Stomach (tissue), 4 donors: ENCODE data around the gene NCKAP5.

ENCODE experiments used
- CTCF ChIP-seq, 7 experiments: fragments of 450-650 bp in 4 of 7; fragments of 200-600 bp in 3 of 7; sonication (generic) in 3 of 7; IDR thresholded peaks; one replicate each; pipeline ENCODE4 v1.5.1; 2016 to 2019; ENCODE audit warnings: antibody characterized with exemption in 7 of 7, control low read depth in 2 of 7, mild to moderate bottlenecking in 1 of 7
- POLR2A ChIP-seq, 4 donors: fragments of 450-650 bp; IDR thresholded peaks; one replicate each; pipeline ENCODE4 v1.6.1; 2016; ENCODE audit warnings: antibody characterized with exemption in 4 of 4, control low read depth in 2 of 4, mild to moderate bottlenecking in 1 of 4, moderate library complexity in 1 of 4
- POLR2AphosphoS5 ChIP-seq, 3 donors: sonication (generic); formaldehyde crosslinking; IDR thresholded peaks; one replicate each; pipeline ENCODE4 v1.6.1; 2016; ENCODE audit warnings: antibody characterized with exemption in 3 of 3

DNA sequence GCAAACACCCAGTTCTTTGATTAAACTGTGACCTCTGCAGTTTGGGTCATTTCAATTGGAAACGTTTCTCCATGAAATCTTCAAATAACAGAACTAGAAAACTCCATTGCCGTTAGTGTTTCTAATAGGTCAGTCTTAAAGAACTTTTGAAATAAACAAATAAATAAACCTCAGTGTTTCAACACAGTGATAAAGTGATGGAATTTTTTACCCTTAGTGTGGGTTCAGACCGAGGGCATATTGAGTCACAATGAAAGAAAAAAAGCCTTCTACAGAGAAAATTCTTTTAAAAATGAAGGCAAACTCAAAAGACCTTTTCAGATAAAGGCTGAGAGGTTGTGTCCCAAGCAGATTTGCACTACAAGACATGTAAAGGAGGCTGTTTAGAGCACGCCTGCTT lies 149.6 kb downstream of the NCKAP5 start:
- no peak for TF ChIP-seq POLR2A (IDR thresholded peaks at IDR 0.05)
- TF ChIP-seq POLR2AphosphoS5 (IDR thresholded peaks at IDR 0.05), result no peak
- no peak for TF ChIP-seq CTCF (IDR thresholded peaks at IDR 0.05)
